ENCODE data around the gene SLC35F3. TPM values are rescaled to one million over a fixed set of nuclear protein-coding genes. Genes with fewer than 3 reads are reported as not detected.

SLC35F3 gene
- total and polyA plus RNA-seq, 3 donors from 2014 or later, result 0.43 to 0.87 (median 0.47) TPM

DNA sequence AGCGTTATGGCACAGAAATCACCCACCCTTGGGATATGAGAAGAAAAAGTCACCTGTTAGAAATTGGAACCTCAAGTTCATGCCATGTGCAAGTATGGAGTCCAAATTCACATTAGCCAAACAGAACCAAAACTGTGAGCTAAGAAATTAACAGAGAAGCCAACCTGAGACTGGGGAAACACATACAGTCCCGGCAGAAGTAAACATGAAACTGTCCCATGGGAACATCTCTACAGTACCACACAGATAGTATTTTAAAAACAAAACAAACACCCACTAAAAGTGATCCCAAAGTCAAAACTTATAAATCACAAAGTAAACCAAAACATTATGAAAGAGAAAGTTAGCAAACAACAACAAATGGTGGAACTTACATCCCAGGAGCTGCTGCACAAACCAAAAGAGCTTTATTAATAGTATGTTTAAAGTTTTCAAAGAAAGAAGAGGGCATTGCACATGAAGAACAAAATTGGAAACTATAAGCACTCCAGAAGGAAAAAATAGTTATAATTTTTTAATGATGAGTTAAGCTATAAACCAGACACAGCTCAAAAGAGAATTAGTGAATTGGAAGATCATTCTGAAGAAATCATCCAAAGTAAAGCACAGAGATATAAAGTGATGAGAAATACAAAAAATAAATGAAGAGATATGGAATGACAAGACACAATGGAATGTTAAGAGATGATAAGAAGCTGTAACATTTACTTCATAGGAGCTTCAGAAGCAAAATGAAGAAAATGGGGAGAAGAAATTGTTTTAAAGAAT lies 385.2 kb downstream of the SLC35F3 start:
- 85 to 94% methylated on average over 2 of the region's 2 CpGs for whole genome bisulfite sequencing, 2 donors

DNA sequence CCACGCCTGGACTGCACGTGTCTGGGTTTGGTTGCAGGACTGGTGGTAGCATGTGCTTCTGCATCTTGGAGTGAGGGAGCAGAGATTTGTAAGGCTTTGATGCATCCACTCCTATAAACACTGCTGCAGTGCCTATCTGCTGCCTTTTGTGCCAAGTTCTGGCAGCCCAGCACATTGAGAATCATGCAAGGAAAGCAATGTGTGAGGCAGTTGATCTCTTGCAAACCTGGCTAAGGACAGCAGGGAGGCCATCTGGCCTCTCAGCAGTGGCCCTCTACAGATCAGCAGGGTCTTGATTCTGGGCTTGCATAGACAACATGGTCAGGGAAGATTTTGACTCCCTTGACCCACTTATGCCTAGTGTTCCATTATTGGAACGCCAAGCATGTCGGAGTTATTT lies 387.5 kb downstream of the SLC35F3 start:
- Histone ChIP-seq H3K4me1 (no peaks in the 10 kb centered on the region), H3K27me3 (no peaks in the 10 kb centered on the region), H3K9me3 (no peaks in the 10 kb centered on the region), H3K4me3 (no peak overlapping the region), H3K27ac (no peak overlapping the region), H3K36me3 (ENCODE audit: low read depth, missing control alignments) (no peaks in the 10 kb centered on the region)
- TF ChIP-seq POLR2A (IDR thresholded peaks at IDR 0.05), result no peak
- TF ChIP-seq, protein P1, sequence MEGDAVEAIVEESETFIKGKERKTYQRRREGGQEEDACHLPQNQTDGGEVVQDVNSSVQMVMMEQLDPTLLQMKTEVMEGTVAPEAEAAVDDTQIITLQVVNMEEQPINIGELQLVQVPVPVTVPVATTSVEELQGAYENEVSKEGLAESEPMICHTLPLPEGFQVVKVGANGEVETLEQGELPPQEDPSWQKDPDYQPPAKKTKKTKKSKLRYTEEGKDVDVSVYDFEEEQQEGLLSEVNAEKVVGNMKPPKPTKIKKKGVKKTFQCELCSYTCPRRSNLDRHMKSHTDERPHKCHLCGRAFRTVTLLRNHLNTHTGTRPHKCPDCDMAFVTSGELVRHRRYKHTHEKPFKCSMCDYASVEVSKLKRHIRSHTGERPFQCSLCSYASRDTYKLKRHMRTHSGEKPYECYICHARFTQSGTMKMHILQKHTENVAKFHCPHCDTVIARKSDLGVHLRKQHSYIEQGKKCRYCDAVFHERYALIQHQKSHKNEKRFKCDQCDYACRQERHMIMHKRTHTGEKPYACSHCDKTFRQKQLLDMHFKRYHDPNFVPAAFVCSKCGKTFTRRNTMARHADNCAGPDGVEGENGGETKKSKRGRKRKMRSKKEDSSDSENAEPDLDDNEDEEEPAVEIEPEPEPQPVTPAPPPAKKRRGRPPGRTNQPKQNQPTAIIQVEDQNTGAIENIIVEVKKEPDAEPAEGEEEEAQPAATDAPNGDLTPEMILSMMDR (IDR thresholded peaks at IDR 0.05), result no peak
- intact Hi-C loops (cut with DNase I; ENCODE audit: low total_unique reads), result no loop called here
- 85 to 95% methylated on average over 4 of the region's 4 CpGs for WGBS, 2 donors
- no peak for DNase-seq

More for the DNA sequence above, 385.2 kb downstream of the SLC35F3 start:
- no peak for TF ChIP-seq POLR2A (IDR thresholded peaks at IDR 0.05)
- TF ChIP-seq, protein P1 (IDR thresholded peaks at IDR 0.05), result no peak
- no peaks in the 10 kb centered on the region for H3K4me1 ChIP-seq
- H3K27me3 ChIP-seq, result no peaks in the 10 kb centered on the region
- H3K9me3 ChIP-seq, result no peaks in the 10 kb centered on the region
- intact Hi-C loops (cut with DNase I; ENCODE audit: low total_unique reads), result no loop called here
- no peaks in the 10 kb centered on the region for H3K36me3 ChIP-seq (ENCODE audit: low read depth, missing control alignments)
- H3K27ac ChIP-seq, result no peak overlapping the region
- no peak for DNase-seq
- H3K4me3 ChIP-seq, result no peak overlapping the region

GRCh38 chr1:234292548-234292947 lies 388.1 kb downstream of the SLC35F3 start:
- Histone ChIP-seq H3K27me3 (no peaks in the 10 kb centered on the region), H3K9me3 (no peaks in the 10 kb centered on the region), H3K4me3 (no peak overlapping the region), H3K4me1 (no peaks in the 10 kb centered on the region), H3K27ac (no peak overlapping the region), H3K36me3 (ENCODE audit: low read depth, missing control alignments) (no peaks in the 10 kb centered on the region)
- DNase-seq, result no peak
- intact Hi-C loops (cut with DNase I; ENCODE audit: low total_unique reads), result no loop called here
- TF ChIP-seq, protein P1 (IDR thresholded peaks at IDR 0.05), result no peak
- no peak for TF ChIP-seq POLR2A (IDR thresholded peaks at IDR 0.05)
- WGBS, 2 donors, result 92 to 95% methylated on average over 2 of the region's 2 CpGs

- 73 to 77% methylated on average over 14 of the region's 14 CpGs for WGBS, 2 donors
- Histone ChIP-seq H3K36me3 (ENCODE audit: low read depth, missing control alignments) (no peaks in the 10 kb centered on the region), H3K4me3 (no peak overlapping the region), H3K27ac (no peak overlapping the region), H3K27me3 (no peaks in the 10 kb centered on the region), H3K9me3 (no peaks in the 10 kb centered on the region), H3K4me1 (no peaks in the 10 kb centered on the region)
- intact Hi-C loops (cut with DNase I; ENCODE audit: low total_unique reads), result no loop called here
- DNase-seq, result no peak
- TF ChIP-seq, protein P1 (IDR thresholded peaks at IDR 0.05), result no peak
- no peak for TF ChIP-seq POLR2A (IDR thresholded peaks at IDR 0.05)
Observed at GRCh38 chr1:234294109-234294817, 389.8 kb downstream of the SLC35F3 start.
